ENCODE data around the gene ZNF385B. TPM values are rescaled to one million over a fixed set of nuclear protein-coding genes. Genes with fewer than 3 reads are reported as not detected.

ZNF385B gene
- polyA plus RNA-seq, 1 experiment, result not detected

DNA sequence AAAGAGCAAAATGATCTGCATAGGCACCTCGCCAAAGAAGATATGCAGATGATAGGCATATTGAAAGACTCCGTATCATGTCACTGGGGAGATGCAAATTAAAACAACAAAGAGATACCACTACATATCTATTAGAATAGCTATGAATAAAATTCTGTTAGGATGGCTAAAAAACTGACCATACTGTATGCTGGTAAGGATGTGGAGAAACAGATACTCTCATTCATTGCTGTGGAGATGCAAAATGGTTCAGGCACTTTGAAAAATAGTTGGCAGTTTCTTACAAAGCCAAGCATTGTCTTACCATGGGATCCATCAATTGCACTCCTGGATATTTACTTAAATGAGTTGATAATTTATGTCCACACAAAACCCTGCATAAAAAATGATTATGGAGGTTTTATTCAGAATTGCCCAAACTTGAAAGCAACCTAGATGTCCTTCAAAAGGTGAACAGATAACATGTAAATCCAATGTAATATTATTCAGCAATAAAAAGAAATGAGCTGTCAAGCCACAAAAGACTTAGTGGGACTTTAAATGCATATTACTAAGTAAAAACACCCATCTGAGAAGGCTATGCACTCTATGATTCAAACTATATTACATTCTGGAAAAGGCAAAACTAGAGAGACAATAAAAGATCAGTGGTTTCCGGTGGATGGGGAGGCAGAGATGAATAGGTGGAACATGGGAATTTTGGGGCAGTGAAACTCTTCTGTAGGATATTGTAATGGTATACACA lies 31.2 kb downstream of the ZNF385B start:
- ChIA-PET POLR2A (no interaction called here), CTCF (no interaction called here)
- TF ChIP-seq CTCF (IDR thresholded peaks at IDR 0.05; ENCODE audit: low read depth, low read length), result no peak
- no peak for DNase-seq (ENCODE audit: low read depth, low spot score)
- Histone ChIP-seq H3K9me3 (ENCODE audit: control insufficient read depth, insufficient read depth, low read length) (no peaks in the 10 kb centered on the region), H3K4me3 (ENCODE audit: low read depth, low read length) (no peak overlapping the region), H3K27ac (ENCODE audit: low read depth, low read length) (no peak overlapping the region), H3K27me3 (ENCODE audit: control insufficient read depth, insufficient read depth, low read length) (no peaks in the 10 kb centered on the region)

DNA sequence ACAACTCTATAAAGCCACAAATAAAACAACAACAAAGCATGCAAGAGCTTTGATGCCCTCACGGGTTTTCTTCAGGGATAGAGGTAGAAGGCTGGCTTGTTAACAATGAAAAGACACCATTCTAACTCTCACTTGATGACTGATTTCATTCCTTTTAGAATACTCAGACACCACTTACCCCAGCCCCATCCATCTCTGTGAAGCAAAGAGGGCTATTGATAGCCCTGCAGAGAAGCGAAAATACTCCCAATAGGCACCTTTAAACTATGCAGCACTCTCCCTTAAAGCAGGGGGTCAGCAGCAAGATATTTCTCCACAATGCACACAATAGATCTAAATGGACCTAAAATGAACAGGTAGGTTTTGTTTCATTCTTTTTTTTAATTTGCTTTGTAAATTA lies 35.1 kb downstream of the ZNF385B start:
- CTCF ChIA-PET, result no interaction called here
- Histone ChIP-seq H3K27me3 (ENCODE audit: control insufficient read depth, insufficient read depth, low read length) (no peaks in the 10 kb centered on the region), H3K4me3 (ENCODE audit: low read depth, low read length) (no peak overlapping the region), H3K27ac (ENCODE audit: low read depth, low read length) (no peak overlapping the region), H3K9me3 (ENCODE audit: control insufficient read depth, insufficient read depth, low read length) (no peaks in the 10 kb centered on the region)
- DNase-seq (ENCODE audit: low read depth, low spot score), result no peak
- no peak for TF ChIP-seq CTCF (IDR thresholded peaks at IDR 0.05; ENCODE audit: low read depth, low read length)
- POLR2A ChIA-PET, result no interaction called here

GRCh38 chr2:179825494-179825893 lies 35.9 kb downstream of the ZNF385B start:
- CTCF ChIA-PET, result no interaction called here
- no peak for DNase-seq (ENCODE audit: low read depth, low spot score)
- no peaks in the 10 kb centered on the region for H3K27me3 ChIP-seq (ENCODE audit: control insufficient read depth, insufficient read depth, low read length)
- no peaks in the 10 kb centered on the region for H3K9me3 ChIP-seq (ENCODE audit: control insufficient read depth, insufficient read depth, low read length)
- POLR2A ChIA-PET, result no interaction called here
- TF ChIP-seq CTCF (IDR thresholded peaks at IDR 0.05; ENCODE audit: low read depth, low read length), result no peak
- no peak overlapping the region for H3K27ac ChIP-seq (ENCODE audit: low read depth, low read length)
- no peak overlapping the region for H3K4me3 ChIP-seq (ENCODE audit: low read depth, low read length)

- Histone ChIP-seq H3K9me3 (ENCODE audit: control insufficient read depth, insufficient read depth, low read length) (no peaks in the 10 kb centered on the region), H3K4me3 (ENCODE audit: low read depth, low read length) (no peak overlapping the region), H3K27me3 (ENCODE audit: control insufficient read depth, insufficient read depth, low read length) (no peaks in the 10 kb centered on the region), H3K27ac (ENCODE audit: low read depth, low read length) (no peak overlapping the region)
- CTCF ChIA-PET, result no interaction called here
- no peak for TF ChIP-seq CTCF (IDR thresholded peaks at IDR 0.05; ENCODE audit: low read depth, low read length)
- POLR2A ChIA-PET, result no interaction called here
- no peak for DNase-seq (ENCODE audit: low read depth, low spot score)
Measured at GRCh38 chr2:179824961-179825360, 36.5 kb downstream of the ZNF385B start.

DNA sequence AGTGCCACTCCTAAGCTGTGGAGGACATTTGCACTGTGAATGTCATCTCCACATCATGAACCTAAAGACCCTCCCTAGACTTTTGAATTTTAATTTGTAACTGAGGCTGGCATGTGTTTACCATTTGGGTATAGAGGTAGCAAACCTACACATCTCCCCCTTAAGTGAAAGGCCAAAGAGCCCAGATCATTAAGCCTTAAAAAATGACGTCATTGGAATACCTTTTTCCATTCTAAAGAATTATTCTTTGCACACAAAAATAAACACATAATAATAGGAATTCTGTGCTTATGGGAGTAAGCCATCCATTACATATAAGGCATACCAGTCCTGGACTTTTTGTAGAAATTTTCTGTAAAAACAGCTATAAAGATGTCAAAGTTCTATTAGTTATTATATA lies 38.9 kb downstream of the ZNF385B start:
- POLR2A ChIA-PET, result no interaction called here
- Histone ChIP-seq H3K27ac (ENCODE audit: low read depth, low read length) (no peak overlapping the region), H3K4me3 (ENCODE audit: low read depth, low read length) (no peak overlapping the region), H3K27me3 (ENCODE audit: control insufficient read depth, insufficient read depth, low read length) (no peaks in the 10 kb centered on the region), H3K9me3 (ENCODE audit: control insufficient read depth, insufficient read depth, low read length) (no peaks in the 10 kb centered on the region)
- CTCF ChIA-PET, result no interaction called here
- DNase-seq (ENCODE audit: low read depth, low spot score), result no peak
- TF ChIP-seq CTCF (IDR thresholded peaks at IDR 0.05; ENCODE audit: low read depth, low read length), result no peak
